Calu3 (cell line): ENCODE measurements around the gene RER1. TPM values are rescaled to one million over a fixed set of nuclear protein-coding genes. Genes with fewer than 3 reads are reported as not detected.

Source experiments
- BruUV-seq: library from RNA; stranded (reverse); fragments of 400-500 nt; replicated peaks from 2 replicates; lab custom pipeline; 2021; lab: Mats Ljungman, UMichigan
- CTCF ChIA-PET: fragments of 300-600 bp; sonication (Branson Sonifier 250); formaldehyde crosslinking; loops from one replicate; lab custom pipeline; 2022; ENCODE audit warnings: antibody characterized with exemption; lab: Charles Lee
- DNase-seq: peaks from one replicate; pipeline ENCODE4 v3.0.0; 2022
- H3K27ac Mint-ChIP-seq: one replicate; pipeline ENCODE4 v1.8.0; 2022; ENCODE audit warnings: mixed read lengths; ENCODE audit not compliant: unreplicated experiment
- H3K27me3 Mint-ChIP-seq: one replicate; pipeline ENCODE4 v1.8.0; 2022; ENCODE audit warnings: mixed read lengths; ENCODE audit not compliant: unreplicated experiment
- H3K36me3 Mint-ChIP-seq: one replicate; pipeline ENCODE4 v1.8.0; 2022; ENCODE audit warnings: mild to moderate bottlenecking, moderate library complexity, mixed read lengths; ENCODE audit not compliant: insufficient read depth, unreplicated experiment
- H3K4me1 Mint-ChIP-seq: one replicate; pipeline ENCODE4 v1.8.0; 2022; ENCODE audit warnings: mild to moderate bottlenecking, low read depth, mixed read lengths; ENCODE audit not compliant: unreplicated experiment
- H3K4me3 Mint-ChIP-seq: one replicate; pipeline ENCODE4 v1.8.0; 2022; ENCODE audit warnings: mild to moderate bottlenecking, low read depth, moderate library complexity, mixed read lengths; ENCODE audit not compliant: unreplicated experiment
- H3K9me3 Mint-ChIP-seq: one replicate; pipeline ENCODE4 v1.8.0; 2022; ENCODE audit warnings: low read depth, mixed read lengths; ENCODE audit not compliant: unreplicated experiment
- intact Hi-C: fragments of 100-400 bp; cut with micrococcal nuclease; formaldehyde crosslinking; loops from one replicate; pipeline ENCODE4 v1.10.0; 2022; ENCODE audit not compliant: unreplicated experiment
- total RNA-seq: library from RNA; stranded (reverse); gene quantifications from 2 replicates; pipeline ENCODE4 v1.2.3, GENCODE V29; 2022
- TF ChIP-seq, protein P1 (sequence below): fragments of 200-600 bp; IDR thresholded peaks from one replicate; pipeline ENCODE4 v1.8.0; 2022; ENCODE audit warnings: antibody characterized with exemption; ENCODE audit not compliant: unreplicated experiment

Gene RER1
- total RNA-seq, 1 experiment from 2014 or later: 118 TPM

DNA sequence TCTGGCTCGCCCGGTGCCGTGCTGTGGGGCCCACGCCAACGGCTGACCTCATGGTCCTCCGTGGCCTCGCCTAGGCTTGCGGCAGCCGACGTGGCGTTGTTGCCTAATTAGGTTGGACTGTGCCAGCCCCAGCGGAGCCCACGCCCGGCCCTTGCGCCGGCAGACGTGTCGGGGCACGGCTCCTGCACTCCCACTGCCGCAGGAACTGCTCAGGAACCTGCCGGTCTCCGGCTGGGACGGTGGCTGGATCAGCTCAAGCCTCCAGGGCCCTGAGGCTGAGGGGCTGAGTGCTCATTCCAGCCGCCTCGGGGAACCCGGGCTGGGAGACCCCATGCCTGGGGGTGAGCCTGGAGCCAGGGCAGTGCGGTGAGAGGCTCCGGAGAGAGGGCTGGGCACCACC lies 36.8 kb downstream of the RER1 start:
- no peaks in the 10 kb centered on the region for H3K36me3 Mint-ChIP-seq

DNA sequence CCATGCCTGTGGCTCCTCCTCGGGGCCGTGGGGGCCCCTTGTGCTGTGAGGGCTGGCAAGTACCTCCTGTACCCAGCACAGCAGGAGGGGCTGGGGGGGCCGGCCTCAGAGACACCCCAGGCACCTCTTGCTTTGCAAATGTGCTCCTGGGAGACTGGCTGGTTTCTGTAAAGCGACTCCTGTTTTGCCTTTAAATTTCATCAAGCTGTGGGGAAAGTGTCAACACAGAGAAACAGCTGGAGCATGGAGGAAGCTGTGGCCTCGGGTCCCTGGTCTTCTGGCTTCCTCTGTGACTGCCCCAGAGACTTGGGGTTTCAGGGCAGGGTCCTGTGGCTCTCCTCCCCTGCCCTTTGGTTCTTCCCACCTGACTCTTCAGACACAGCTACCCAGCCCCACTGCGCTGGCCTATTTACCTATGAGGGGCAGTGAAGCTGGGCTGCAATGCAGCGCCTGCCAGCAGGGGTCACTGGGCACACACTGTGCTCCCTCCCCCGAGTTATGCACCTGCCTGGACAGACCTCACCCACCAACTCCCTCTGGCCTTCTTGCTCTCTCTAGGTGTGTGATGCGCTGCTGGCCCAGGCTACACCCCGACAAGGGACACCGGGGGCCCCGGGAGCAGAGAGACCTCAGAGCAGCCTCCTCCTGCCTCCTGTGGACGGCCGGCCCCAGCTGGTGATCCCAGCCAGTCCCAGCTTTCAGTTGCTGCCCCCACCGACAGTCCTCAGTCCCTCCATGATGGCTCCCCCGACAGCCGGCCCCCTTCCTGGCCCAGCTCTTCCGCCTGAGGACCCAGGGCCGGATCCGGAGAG lies 38.3 kb downstream of the RER1 start:
- CTCF ChIA-PET: interaction anchor here (0.6 kb wide), 2 partner anchors 10 to 205 kb away, joined by 3 to 5 read pairs; no protein-coding TSS in a partner anchor

More for the DNA sequence above, 36.8 kb downstream of the RER1 start:
- Mint-ChIP-seq H3K4me1 (no peaks in the 10 kb centered on the region), H3K9me3 (no peaks in the 10 kb centered on the region), H3K27me3 (peaks cover 10% of the 10 kb centered on the region), H3K27ac (no peak overlapping the region), H3K4me3 (no peak overlapping the region)
- TF ChIP-seq, protein P1, sequence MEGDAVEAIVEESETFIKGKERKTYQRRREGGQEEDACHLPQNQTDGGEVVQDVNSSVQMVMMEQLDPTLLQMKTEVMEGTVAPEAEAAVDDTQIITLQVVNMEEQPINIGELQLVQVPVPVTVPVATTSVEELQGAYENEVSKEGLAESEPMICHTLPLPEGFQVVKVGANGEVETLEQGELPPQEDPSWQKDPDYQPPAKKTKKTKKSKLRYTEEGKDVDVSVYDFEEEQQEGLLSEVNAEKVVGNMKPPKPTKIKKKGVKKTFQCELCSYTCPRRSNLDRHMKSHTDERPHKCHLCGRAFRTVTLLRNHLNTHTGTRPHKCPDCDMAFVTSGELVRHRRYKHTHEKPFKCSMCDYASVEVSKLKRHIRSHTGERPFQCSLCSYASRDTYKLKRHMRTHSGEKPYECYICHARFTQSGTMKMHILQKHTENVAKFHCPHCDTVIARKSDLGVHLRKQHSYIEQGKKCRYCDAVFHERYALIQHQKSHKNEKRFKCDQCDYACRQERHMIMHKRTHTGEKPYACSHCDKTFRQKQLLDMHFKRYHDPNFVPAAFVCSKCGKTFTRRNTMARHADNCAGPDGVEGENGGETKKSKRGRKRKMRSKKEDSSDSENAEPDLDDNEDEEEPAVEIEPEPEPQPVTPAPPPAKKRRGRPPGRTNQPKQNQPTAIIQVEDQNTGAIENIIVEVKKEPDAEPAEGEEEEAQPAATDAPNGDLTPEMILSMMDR: no peak
- DNase-seq: no peak
- intact Hi-C loops: no loop called here
- no TSS peak for BruUV-seq
- CTCF ChIA-PET: interaction anchor here (0.5 kb wide), 1 partner anchor 39 kb away, joined by 3 read pairs; no protein-coding TSS in a partner anchor

DNA sequence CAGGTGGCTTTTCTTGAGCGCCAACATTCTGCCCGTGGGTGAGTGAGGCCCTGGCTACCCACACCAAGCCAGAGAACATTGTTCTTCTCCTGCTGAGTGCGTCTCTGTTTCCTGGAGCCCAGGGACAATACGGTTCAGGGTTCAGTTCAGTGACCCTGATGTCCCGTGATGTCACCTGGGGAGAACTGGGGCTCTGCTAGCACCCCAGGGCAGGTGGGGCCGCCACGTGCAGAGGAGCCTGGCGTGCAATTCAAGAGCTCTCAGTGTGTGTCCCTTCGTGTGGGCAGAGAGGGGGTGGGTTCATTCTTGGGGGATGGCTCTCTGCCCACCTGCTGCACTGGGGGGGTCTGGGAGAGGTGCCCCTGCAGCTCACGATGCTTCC lies 38.9 kb downstream of the RER1 start:
- CTCF ChIA-PET: interaction anchor here (0.6 kb wide), 1 partner anchor 205 kb away, joined by 3 read pairs; no protein-coding TSS in a partner anchor
- Mint-ChIP-seq H3K4me3 (no peak overlapping the region), H3K27ac (no peak overlapping the region), H3K4me1 (no peaks in the 10 kb centered on the region), H3K27me3 (peaks cover 18% of the 10 kb centered on the region), H3K9me3 (no peaks in the 10 kb centered on the region), H3K36me3 (no peaks in the 10 kb centered on the region)
- intact Hi-C loops: no loop called here
- no peak for DNase-seq
- TF ChIP-seq, protein P1: no peak
- no TSS peak for BruUV-seq

More for the DNA sequence above, 38.3 kb downstream of the RER1 start:
- Mint-ChIP-seq H3K9me3 (no peaks in the 10 kb centered on the region), H3K27ac (no peak overlapping the region), H3K4me3 (no peak overlapping the region), H3K4me1 (no peaks in the 10 kb centered on the region), H3K27me3 (peaks cover 12% of the 10 kb centered on the region), H3K36me3 (no peaks in the 10 kb centered on the region)
- no TSS peak for BruUV-seq
- TF ChIP-seq, protein P1: no peak
- DNase-seq: no peak
- intact Hi-C loops: no loop called here

DNA sequence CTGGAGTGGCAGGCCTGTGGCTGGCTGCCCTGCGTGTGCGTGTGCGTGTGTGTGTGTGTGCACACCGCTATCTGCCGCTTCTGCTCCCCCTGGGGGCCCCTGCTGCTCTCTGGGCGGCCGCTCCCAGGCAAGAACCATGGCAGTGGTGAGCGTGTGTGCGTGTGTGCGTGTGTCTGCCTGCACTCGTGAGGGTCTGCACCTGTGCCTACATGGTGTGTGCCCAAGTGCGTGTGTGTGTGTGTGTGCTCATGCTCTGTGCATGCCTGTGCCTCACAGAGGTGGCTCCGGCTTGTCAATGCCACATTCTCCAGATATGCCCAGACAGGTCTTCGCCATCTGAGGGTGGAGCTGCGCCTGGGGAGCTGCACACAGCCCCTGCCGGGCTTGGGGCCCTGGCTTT lies 39.5 kb downstream of the RER1 start:
- Mint-ChIP-seq H3K36me3 (no peaks in the 10 kb centered on the region), H3K4me3 (no peak overlapping the region), H3K4me1 (no peaks in the 10 kb centered on the region), H3K27ac (no peak overlapping the region), H3K9me3 (no peaks in the 10 kb centered on the region), H3K27me3 (peaks cover 20% of the 10 kb centered on the region)
- no TSS peak for BruUV-seq
- no peak for DNase-seq
- intact Hi-C loops: no loop called here
- CTCF ChIA-PET: interaction anchor here (0.6 kb wide), 1 partner anchor 206 kb away, joined by 3 read pairs; no protein-coding TSS in a partner anchor
- TF ChIP-seq, protein P1: no peak
